IMR-90 (cell line): Measurements from ENCODE around the gene PTCD2. TPM values are rescaled to one million over a fixed set of nuclear protein-coding genes. Genes with fewer than 3 reads are reported as not detected.

Experiments
- ATAC-seq: fragments of 200-7000 bp; cut with Tn5 transposase; 2 replicates; pipeline ENCODE4 v1.9.1; 2020; ENCODE audit warnings: low read depth, mild to moderate bottlenecking, moderate library complexity
- BruUV-seq: library from RNA; stranded (reverse); fragments of 400-500 nt; replicated peaks from 2 replicates; lab custom pipeline; 2021; lab: Mats Ljungman, UMichigan
- CTCF ChIA-PET: fragments of 300-600 bp; formaldehyde crosslinking; extraction: SDS; loops from one replicate; lab custom pipeline; 2021; ENCODE audit warnings: antibody characterized with exemption; lab: Yijun Ruan, JAX
- POLR2A ChIA-PET: fragments of 300-600 bp; sonication (Branson Sonifier 250); formaldehyde crosslinking; loops from one replicate; lab custom pipeline; 2022; ENCODE audit warnings: antibody characterized with exemption; ENCODE audit not compliant: unreplicated experiment; lab: Charles Lee
- DNase-seq: peaks from one replicate; pipeline ENCODE4 v3.0.0; 2013
- H2AFZ ChIP-seq: replicated peaks from 2 replicates; pipeline ENCODE3; 2013; ENCODE audit warnings: low read length, mild to moderate bottlenecking; ENCODE audit not compliant: poor library complexity
- H2AK5ac ChIP-seq: 2 replicates; pipeline ENCODE4 v1.6.1; 2013; ENCODE audit warnings: low read depth, low read length, inconsistent platforms
- H2AK9ac ChIP-seq: replicated peaks from 2 replicates; pipeline ENCODE3; 2013; ENCODE audit warnings: mild to moderate bottlenecking, low read depth, low read length, moderate library complexity; ENCODE audit not compliant: poor library complexity
- H2BK120ac ChIP-seq: 2 replicates; pipeline ENCODE4 v1.6.1; 2013; ENCODE audit warnings: low read depth, low read length, inconsistent platforms
- H2BK15ac ChIP-seq: 3 replicates; pipeline ENCODE4 v1.6.1; 2013; ENCODE audit warnings: low read depth, low read length, inconsistent platforms
- H2BK20ac ChIP-seq: 2 replicates; pipeline ENCODE4 v1.6.1; 2013; ENCODE audit warnings: low read depth, mild to moderate bottlenecking, inconsistent platforms, low read length, moderate library complexity
- H2BK5ac ChIP-seq: 2 replicates; pipeline ENCODE4 v1.6.1; 2013; ENCODE audit warnings: mild to moderate bottlenecking, low read depth, low read length, inconsistent platforms; ENCODE audit not compliant: poor library complexity, severe bottlenecking
- H3K14ac ChIP-seq: replicated peaks from 2 replicates; pipeline ENCODE4 v1.6.1; 2013; ENCODE audit warnings: low read depth, low read length, inconsistent platforms
- H3K18ac ChIP-seq: 2 replicates; pipeline ENCODE4 v1.6.1; 2013; ENCODE audit warnings: low read depth, low read length, control low read depth
- H3K23ac ChIP-seq: 2 replicates; pipeline ENCODE4 v1.6.1; 2013; ENCODE audit warnings: low read depth, low read length, inconsistent platforms
- H3K27ac ChIP-seq: 2 replicates; pipeline ENCODE4 v1.5.1; 2013; ENCODE audit warnings: mild to moderate bottlenecking, control low read depth, low read length; ENCODE audit not compliant: insufficient read depth
- H3K27me3 ChIP-seq: 2 replicates; pipeline ENCODE4 v1.6.1; 2013; ENCODE audit warnings: low read length; ENCODE audit not compliant: control insufficient read depth, insufficient read depth
- H3K36me3 ChIP-seq: 2 replicates; pipeline ENCODE4 v1.6.1; 2013; ENCODE audit warnings: low read length, mixed read lengths; ENCODE audit not compliant: control insufficient read depth, insufficient read depth
- H3K4ac ChIP-seq: 2 replicates; pipeline ENCODE4 v1.6.1; 2013; ENCODE audit warnings: low read depth, low read length, inconsistent platforms
- H3K4me1 ChIP-seq: 2 replicates; pipeline ENCODE4 v1.6.1; 2013; ENCODE audit warnings: low read length, mixed read lengths; ENCODE audit not compliant: control insufficient read depth, insufficient read depth
- H3K4me2 ChIP-seq: 2 replicates; pipeline ENCODE4 v1.6.1; 2013; ENCODE audit warnings: low read depth, mild to moderate bottlenecking, control low read depth, low read length, moderate library complexity
- H3K4me3 ChIP-seq: 2 replicates; pipeline ENCODE4 v1.5.1; 2013; ENCODE audit warnings: low read depth, mild to moderate bottlenecking, control low read depth, low read length, moderate library complexity; ENCODE audit not compliant: insufficient read depth
- H3K56ac ChIP-seq: 2 replicates; pipeline ENCODE4 v1.6.1; 2013; ENCODE audit warnings: low read length, inconsistent platforms; ENCODE audit not compliant: insufficient read depth; ENCODE audit errors: extremely low read depth
- H3K79me1 ChIP-seq, 2 experiments: 2 replicates each; pipeline ENCODE4 v1.6.1; 2013; ENCODE audit warnings: low read length in 2 of 2, inconsistent platforms in 1 of 2, low read depth in 1 of 2
- H3K9ac ChIP-seq: 2 replicates; pipeline ENCODE4 v1.6.1; 2013; ENCODE audit warnings: low read depth, low read length, control low read depth
- H3K9me1 ChIP-seq: 2 replicates; pipeline ENCODE4 v1.6.1; 2013; ENCODE audit warnings: low read length, inconsistent platforms; ENCODE audit not compliant: insufficient read depth
- H3K9me3 ChIP-seq: 2 replicates; pipeline ENCODE4 v1.6.1; 2013; ENCODE audit warnings: low read length; ENCODE audit not compliant: control insufficient read depth, insufficient read depth
- H4K20me1 ChIP-seq: 2 replicates; pipeline ENCODE4 v1.6.1; 2013; ENCODE audit warnings: low read length, inconsistent platforms; ENCODE audit not compliant: insufficient read depth
- H4K5ac ChIP-seq: 2 replicates; pipeline ENCODE4 v1.6.1; 2013; ENCODE audit warnings: mild to moderate bottlenecking, low read depth, low read length, control low read depth
- H4K8ac ChIP-seq, 2 experiments: 2 replicates each; pipeline ENCODE4 v1.6.1; 2013; ENCODE audit warnings: low read depth in 2 of 2, low read length in 2 of 2, control low read depth in 1 of 2, inconsistent platforms in 1 of 2
- H4K91ac ChIP-seq: 2 replicates; pipeline ENCODE4 v1.6.1; 2013; ENCODE audit warnings: low read depth, low read length, inconsistent platforms; ENCODE audit not compliant: insufficient read depth
- CEBPB ChIP-seq: IDR thresholded peaks from 2 replicates; pipeline ENCODE4 v1.6.1; 2012; ENCODE audit warnings: low read depth, low read length, improper control_type of control experiment
- CHD1 ChIP-seq: IDR thresholded peaks from 2 replicates; pipeline ENCODE4 v1.6.1; 2012; ENCODE audit warnings: low read depth, low read length, improper control_type of control experiment
- FOS ChIP-seq: fragments of 150-350 bp; IDR thresholded peaks from 2 replicates; pipeline ENCODE4 v1.6.1; 2016; ENCODE audit warnings: low read depth, low read length
- MAZ ChIP-seq: IDR thresholded peaks from 2 replicates; pipeline ENCODE4 v1.6.1; 2012; ENCODE audit warnings: low read depth, mild to moderate bottlenecking, low read length, improper control_type of control experiment, moderate library complexity, borderline replicate concordance
- MXI1 ChIP-seq: IDR thresholded peaks from 2 replicates; pipeline ENCODE4 v1.6.1; 2012; ENCODE audit warnings: low read depth, mild to moderate bottlenecking, low read length, moderate library complexity, borderline replicate concordance
- POLR2A ChIP-seq: IDR thresholded peaks from 2 replicates; pipeline ENCODE4 v1.6.1; 2012; ENCODE audit warnings: mild to moderate bottlenecking, low read depth, low read length
- RAD21 ChIP-seq: IDR thresholded peaks from 2 replicates; pipeline ENCODE4 v1.6.1; 2012; ENCODE audit warnings: low read length, improper control_type of control experiment
- RCOR1 ChIP-seq: IDR thresholded peaks from 2 replicates; pipeline ENCODE4 v1.6.1; 2012; ENCODE audit warnings: mild to moderate bottlenecking, low read length, improper control_type of control experiment; ENCODE audit not compliant: insufficient replicate concordance
- RFX5 ChIP-seq: IDR thresholded peaks from 2 replicates; pipeline ENCODE4 v1.8.0; 2012; ENCODE audit warnings: low read depth, mild to moderate bottlenecking, low read length, moderate library complexity
- WGBS, 2 experiments: methylation state at CpG; one replicate each; pipeline versions ENCODE4 v1.1.5 to v1.1.7; 2013; ENCODE audit warnings: missing lambda C conversion rate in 2 of 2; ENCODE audit not compliant: insufficient read length in 1 of 2; ENCODE audit errors: extremely low coverage in 2 of 2; 5-methylcytosine and 5-hydroxymethylcytosine counted together
- dilution Hi-C: fragments of 300-500 bp; cut with HindIII; formaldehyde crosslinking; loops from one replicate; pipeline ENCODE4 v1.14.3; 2018; ENCODE audit warnings: low sequenced_read_pairs; ENCODE audit not compliant: unreplicated experiment
- in situ Hi-C: fragments of 300-500 bp; cut with MboI; formaldehyde crosslinking; loops from 3 replicates; pipeline ENCODE4 v1.14.3; 2019; ENCODE audit warnings: low sequenced_read_pairs, inconsistent platforms, mixed read lengths
- intact Hi-C: fragments of 100-400 bp; cut with micrococcal nuclease; formaldehyde crosslinking; loops from 2 replicates; pipeline ENCODE4 v1.10.0; 2022
- polyA plus RNA-seq, 3 experiments: library from polyadenylated mRNA; depleted of rRNA; stranded (reverse); fragments of >200 nt; gene quantifications; 2 replicates each; pipeline ENCODE4 v1.2.3, GENCODE V29; 2012; ENCODE audit warnings: low replicate concordance in 1 of 3
- total RNA-seq: library from RNA; depleted of rRNA; stranded (reverse); fragments of >200 nt; gene quantifications from 2 replicates; pipeline ENCODE4 v1.2.3, GENCODE V29; 2012
- TF ChIP-seq, protein P1 (sequence below): fragments of 150-350 bp; IDR thresholded peaks from 2 replicates; pipeline ENCODE4 v1.6.1; 2017; ENCODE audit warnings: mild to moderate bottlenecking, antibody characterized with exemption, low read length, low read depth
- TF ChIP-seq, protein P2 (sequence below): fragments of 150-350 bp; IDR thresholded peaks from 2 replicates; pipeline ENCODE4 v1.6.1; 2016; ENCODE audit warnings: low read depth, mild to moderate bottlenecking, low read length, moderate library complexity, borderline replicate concordance
- TF ChIP-seq, protein P3 (sequence below): conservative IDR thresholded peaks from 2 replicates; pipeline ENCODE4 v1.5.1; 2012; ENCODE audit warnings: mild to moderate bottlenecking, low read depth, low read length, improper control_type of control experiment

PTCD2 gene
- total and polyA plus RNA-seq, 2 of the 4 experiments (the other 2 are of a cell fraction), result 6.5 to 9.9 TPM

DNA sequence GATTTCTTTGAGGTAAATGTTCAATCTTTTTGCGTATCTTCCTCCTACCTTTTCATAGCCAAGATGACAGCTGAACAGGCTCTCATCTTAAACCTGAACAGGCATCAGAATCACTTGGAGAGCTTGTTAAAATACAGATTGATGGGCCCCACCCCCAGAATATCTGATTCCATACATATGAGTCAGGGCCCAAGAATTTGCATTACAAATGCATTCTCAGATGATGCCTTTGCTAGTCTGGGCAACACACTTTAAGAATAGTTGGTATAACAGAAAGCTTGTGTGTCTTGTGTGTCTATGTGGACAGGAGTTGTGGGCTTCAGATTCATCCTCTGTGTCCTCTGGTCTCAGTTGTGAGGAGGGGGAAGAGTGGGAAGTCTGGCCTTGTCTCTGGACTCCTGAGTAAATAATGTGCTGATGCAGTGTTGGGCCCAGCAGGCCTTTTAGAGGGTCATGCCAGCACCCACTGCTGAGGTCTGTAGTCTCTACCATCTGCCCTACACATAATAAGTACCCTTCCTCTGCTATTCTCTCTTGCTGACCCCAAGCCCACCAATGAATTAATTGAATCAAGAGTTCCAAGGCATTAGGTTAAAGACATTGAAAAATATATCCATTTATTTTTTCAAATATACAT, 43.1 kb downstream of the PTCD2 start:
- Histone ChIP-seq H2AFZ (peak overlapping the region; percentile 87), H2AK5ac (peak overlapping the region; percentile 98), H3K56ac (peak overlapping the region; percentile 94), H4K20me1 (no peaks in the 10 kb centered on the region), H3K9me1 (peaks cover 10% of the 10 kb centered on the region), H3K4me3 (no peak overlapping the region), H2AK9ac (peak overlapping the region; percentile 100), H2BK120ac (peak overlapping the region; percentile 100), H3K27me3 (no peaks in the 10 kb centered on the region), H3K79me1 (peaks cover 0 to 6% of the 10 kb centered on the region in 2 experiments; a peak in 3 of 4 replicates), H3K4me2 (peak overlapping the region; percentile 70; the same call in 1 of the 2 replicates), H3K9me3 (no peaks in the 10 kb centered on the region), H3K23ac (peak overlapping the region; percentile 100), H3K36me3 (peaks cover 9% of the 10 kb centered on the region), H3K4me1 (peaks cover 5% of the 10 kb centered on the region), H3K18ac (peak overlapping the region; percentile 98), H2BK5ac (peak overlapping the region; percentile 100), H2BK15ac (peak overlapping the region; percentile 96), H2BK20ac (peak overlapping the region; percentile 100), H3K14ac (peak overlapping the region; percentile 98), H4K5ac (peak overlapping the region; percentile 89), H3K27ac (peak overlapping the region; percentile 79), H4K8ac (peak overlapping the region; percentile 33 to 100), H4K91ac (peak overlapping the region; percentile 100), H3K4ac (peak overlapping the region; percentile 100), H3K9ac (no peak overlapping the region)
- no CpG with 5 or more reads among the region's 1 CpG for WGBS, 2 experiments
- dilution Hi-C loops (no loop called here), in situ Hi-C loops (loop anchor here (25.0 kb wide), 1 partner anchor 149 kb away; the partner anchor contains the start of gene ZNF366), intact Hi-C loops (loop anchor here (10.0 kb wide), 2 partner anchors 242 to 482 kb away; no protein-coding TSS in a partner anchor)
- ChIA-PET CTCF (no interaction called here), POLR2A (interaction anchor here (0.5 to 1.2 kb wide), 3 partner anchors 16 to 1136 kb away, joined by 3 to 4 read pairs (median 3); no protein-coding TSS in a partner anchor)
- DNase-seq (peak; percentile 87), ATAC-seq (peak; percentile 80)
- TF ChIP-seq CEBPB (peak; percentile 24; the same call in 1 of the 2 replicates), POLR2A (no peak; the same call in 1 of the 2 replicates), MAZ (no peak), MXI1 (no peak), RCOR1 (no peak), FOS (peak; percentile 30; the same call in 1 of the 2 replicates), RFX5 (no peak), CHD1 (no peak), RAD21 (no peak)
- TF ChIP-seq, protein P1, sequence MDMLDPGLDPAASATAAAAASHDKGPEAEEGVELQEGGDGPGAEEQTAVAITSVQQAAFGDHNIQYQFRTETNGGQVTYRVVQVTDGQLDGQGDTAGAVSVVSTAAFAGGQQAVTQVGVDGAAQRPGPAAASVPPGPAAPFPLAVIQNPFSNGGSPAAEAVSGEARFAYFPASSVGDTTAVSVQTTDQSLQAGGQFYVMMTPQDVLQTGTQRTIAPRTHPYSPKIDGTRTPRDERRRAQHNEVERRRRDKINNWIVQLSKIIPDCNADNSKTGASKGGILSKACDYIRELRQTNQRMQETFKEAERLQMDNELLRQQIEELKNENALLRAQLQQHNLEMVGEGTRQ, result no peak
- TF ChIP-seq, protein P2, sequence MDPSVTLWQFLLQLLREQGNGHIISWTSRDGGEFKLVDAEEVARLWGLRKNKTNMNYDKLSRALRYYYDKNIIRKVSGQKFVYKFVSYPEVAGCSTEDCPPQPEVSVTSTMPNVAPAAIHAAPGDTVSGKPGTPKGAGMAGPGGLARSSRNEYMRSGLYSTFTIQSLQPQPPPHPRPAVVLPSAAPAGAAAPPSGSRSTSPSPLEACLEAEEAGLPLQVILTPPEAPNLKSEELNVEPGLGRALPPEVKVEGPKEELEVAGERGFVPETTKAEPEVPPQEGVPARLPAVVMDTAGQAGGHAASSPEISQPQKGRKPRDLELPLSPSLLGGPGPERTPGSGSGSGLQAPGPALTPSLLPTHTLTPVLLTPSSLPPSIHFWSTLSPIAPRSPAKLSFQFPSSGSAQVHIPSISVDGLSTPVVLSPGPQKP, result no peak
- TF ChIP-seq, protein P3, sequence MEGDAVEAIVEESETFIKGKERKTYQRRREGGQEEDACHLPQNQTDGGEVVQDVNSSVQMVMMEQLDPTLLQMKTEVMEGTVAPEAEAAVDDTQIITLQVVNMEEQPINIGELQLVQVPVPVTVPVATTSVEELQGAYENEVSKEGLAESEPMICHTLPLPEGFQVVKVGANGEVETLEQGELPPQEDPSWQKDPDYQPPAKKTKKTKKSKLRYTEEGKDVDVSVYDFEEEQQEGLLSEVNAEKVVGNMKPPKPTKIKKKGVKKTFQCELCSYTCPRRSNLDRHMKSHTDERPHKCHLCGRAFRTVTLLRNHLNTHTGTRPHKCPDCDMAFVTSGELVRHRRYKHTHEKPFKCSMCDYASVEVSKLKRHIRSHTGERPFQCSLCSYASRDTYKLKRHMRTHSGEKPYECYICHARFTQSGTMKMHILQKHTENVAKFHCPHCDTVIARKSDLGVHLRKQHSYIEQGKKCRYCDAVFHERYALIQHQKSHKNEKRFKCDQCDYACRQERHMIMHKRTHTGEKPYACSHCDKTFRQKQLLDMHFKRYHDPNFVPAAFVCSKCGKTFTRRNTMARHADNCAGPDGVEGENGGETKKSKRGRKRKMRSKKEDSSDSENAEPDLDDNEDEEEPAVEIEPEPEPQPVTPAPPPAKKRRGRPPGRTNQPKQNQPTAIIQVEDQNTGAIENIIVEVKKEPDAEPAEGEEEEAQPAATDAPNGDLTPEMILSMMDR, result no peak
- BruUV-seq, result no TSS peak
